MCF 10A (cell line): ENCODE data around the gene MLH3. TPM values are rescaled to one million over a fixed set of nuclear protein-coding genes. Genes with fewer than 3 reads are reported as not detected.

ENCODE experiments used
- BruUV-seq: library from RNA; stranded (reverse); fragments of 400-500 nt; replicated peaks from 2 replicates; lab custom pipeline; 2021; lab: Mats Ljungman, UMichigan
- CTCF ChIA-PET: fragments of 300-600 bp; sonication (Branson Sonifier 250); formaldehyde crosslinking; extraction: SDS; loops from one replicate; lab custom pipeline; 2021; ENCODE audit warnings: antibody characterized with exemption, inconsistent platforms; lab: Yijun Ruan, JAX
- POLR2A ChIA-PET: fragments of 300-600, 350-650 bp; sonication (Branson Sonifier 250); formaldehyde crosslinking; extraction: SDS; loops from one replicate; lab custom pipeline; 2020; ENCODE audit warnings: antibody characterized with exemption, inconsistent platforms; lab: Yijun Ruan, JAX
- DNase-seq: peaks from one replicate; pipeline ENCODE4 v3.0.0-alpha.2; 2018; ENCODE audit not compliant: unreplicated experiment
- H3K27ac Mint-ChIP-seq: one replicate; pipeline ENCODE4 v1.8.0; 2022; ENCODE audit warnings: mild to moderate bottlenecking, low read depth, mixed read lengths; ENCODE audit not compliant: unreplicated experiment
- H3K27me3 Mint-ChIP-seq: one replicate; pipeline ENCODE4 v1.8.0; 2022; ENCODE audit warnings: mixed read lengths; ENCODE audit not compliant: insufficient read depth, unreplicated experiment
- H3K36me3 Mint-ChIP-seq: one replicate; pipeline ENCODE4 v1.8.0; 2022; ENCODE audit warnings: mild to moderate bottlenecking, moderate library complexity, mixed read lengths; ENCODE audit not compliant: insufficient read depth, unreplicated experiment
- H3K4me1 Mint-ChIP-seq: one replicate; pipeline ENCODE4 v1.8.0; 2022; ENCODE audit warnings: mixed read lengths; ENCODE audit not compliant: insufficient read depth, unreplicated experiment
- H3K4me3 Mint-ChIP-seq: one replicate; pipeline ENCODE4 v1.8.0; 2022; ENCODE audit warnings: mild to moderate bottlenecking, moderate library complexity, mixed read lengths; ENCODE audit not compliant: unreplicated experiment
- H3K9me3 Mint-ChIP-seq: one replicate; pipeline ENCODE4 v1.8.0; 2022; ENCODE audit warnings: mixed read lengths; ENCODE audit not compliant: unreplicated experiment
- CTCF ChIP-seq: fragments of 200-600 bp; IDR thresholded peaks from one replicate; pipeline ENCODE4 v1.8.0; 2022; ENCODE audit warnings: antibody characterized with exemption, mild to moderate bottlenecking; ENCODE audit not compliant: unreplicated experiment
- intact Hi-C: fragments of 100-400 bp; cut with micrococcal nuclease; formaldehyde crosslinking; loops from 2 replicates; pipeline ENCODE4 v1.14.1; 2022
- total RNA-seq: library from RNA; stranded (reverse); gene quantifications from 2 replicates; pipeline ENCODE4 v1.2.3, GENCODE V29; 2022

The MLH3 gene
- total RNA-seq, 1 experiment from 2014 or later = 28.2 TPM

DNA sequence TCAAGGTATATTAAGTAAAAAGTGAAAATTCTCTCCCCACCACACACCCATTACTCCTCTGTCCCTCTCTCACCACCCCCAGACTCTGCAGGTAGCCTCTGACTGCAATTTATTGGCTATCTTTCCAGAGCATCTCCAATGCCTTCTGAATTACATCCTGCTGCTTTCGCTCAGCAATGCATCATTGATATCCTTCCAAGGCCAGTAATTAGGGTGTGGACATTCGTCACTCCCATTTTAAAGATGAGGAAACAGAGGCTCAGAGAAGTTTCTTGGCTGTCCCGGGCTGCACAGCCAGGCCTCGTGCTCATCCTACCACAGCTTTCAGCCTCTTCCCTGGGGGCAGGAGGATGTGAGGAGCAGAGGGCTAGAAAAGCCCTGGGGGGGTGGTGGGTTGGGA, 72.2 kb downstream of the MLH3 start:
- Mint-ChIP-seq H3K27ac (no peak overlapping the region), H3K4me1 (peaks cover 6% of the 10 kb centered on the region), H3K27me3 (no peaks in the 10 kb centered on the region), H3K36me3 (peaks cover 4% of the 10 kb centered on the region), H3K9me3 (no peaks in the 10 kb centered on the region), H3K4me3 (no peak overlapping the region)
- ChIA-PET POLR2A (no interaction called here), CTCF (no interaction called here)
- DNase-seq = no peak
- no TSS peak for BruUV-seq
- intact Hi-C loops = no loop called here
- no peak for TF ChIP-seq CTCF

GRCh38 chr14:74978416-74978947, 72.8 kb downstream of the MLH3 start:
- Mint-ChIP-seq H3K27me3 (no peaks in the 10 kb centered on the region), H3K9me3 (no peaks in the 10 kb centered on the region), H3K27ac (no peak overlapping the region), H3K4me3 (no peak overlapping the region), H3K4me1 (peaks cover 6% of the 10 kb centered on the region), H3K36me3 (peaks cover 4% of the 10 kb centered on the region)
- intact Hi-C loops = no loop called here
- CTCF ChIA-PET = no interaction called here
- DNase-seq = peak; percentile 29
- no TSS peak for BruUV-seq
- POLR2A ChIA-PET = no interaction called here
- TF ChIP-seq CTCF = no peak

- TF ChIP-seq CTCF = no peak
- Mint-ChIP-seq H3K4me3 (no peak overlapping the region), H3K9me3 (no peaks in the 10 kb centered on the region), H3K36me3 (peaks cover 4% of the 10 kb centered on the region), H3K27me3 (no peaks in the 10 kb centered on the region), H3K4me1 (peaks cover 6% of the 10 kb centered on the region), H3K27ac (no peak overlapping the region)
- ChIA-PET CTCF (no interaction called here), POLR2A (no interaction called here)
- no peak for DNase-seq
- no TSS peak for BruUV-seq
- intact Hi-C loops = no loop called here
Measured at GRCh38 chr14:74977901-74978385, 73.3 kb downstream of the MLH3 start.

DNA sequence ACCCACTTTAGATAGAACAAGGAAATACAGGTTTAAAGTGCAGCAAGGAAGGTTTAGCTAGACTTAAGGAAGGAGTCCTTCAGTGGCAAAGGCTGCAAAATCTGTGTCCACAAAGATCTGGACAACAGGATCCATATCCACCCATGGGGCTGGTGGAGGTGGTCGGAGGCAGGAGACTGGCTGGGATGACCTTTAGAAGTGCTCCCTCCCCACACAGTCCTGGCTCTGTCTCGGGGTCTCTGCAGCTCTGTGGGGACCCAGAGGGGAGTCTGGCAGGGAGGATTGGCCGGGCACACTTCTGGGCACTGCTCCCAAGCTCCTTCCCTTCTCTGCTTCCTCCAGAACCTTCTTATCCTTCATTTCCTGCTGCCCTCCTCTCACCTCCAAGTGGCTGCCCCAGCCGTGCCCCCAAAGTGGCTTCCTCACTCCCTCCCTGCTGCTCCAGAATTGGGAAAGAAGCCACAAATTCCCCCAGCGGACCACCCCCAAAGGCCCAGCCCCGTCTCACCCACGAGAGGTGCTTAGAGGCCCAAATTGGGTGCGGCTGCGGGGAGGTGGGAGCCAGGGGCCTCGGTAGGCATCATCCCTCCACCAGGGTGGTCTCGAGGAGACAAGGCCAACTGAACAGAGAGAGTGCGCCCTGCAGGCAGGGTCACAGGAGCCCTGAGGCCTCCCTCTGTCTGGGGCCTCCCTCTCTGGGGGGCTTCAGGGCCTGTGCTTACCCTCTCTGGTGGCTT, 73.9 kb downstream of the MLH3 start:
- CTCF ChIA-PET = interaction anchor here (0.9 kb wide), 1 partner anchor 13 kb away, joined by 11 read pairs; no protein-coding TSS in a partner anchor
- H3K27ac Mint-ChIP-seq = no peak overlapping the region
- no peaks in the 10 kb centered on the region for H3K9me3 Mint-ChIP-seq

More for the DNA sequence above, 73.9 kb downstream of the MLH3 start:
- POLR2A ChIA-PET = no interaction called here
- Mint-ChIP-seq H3K36me3 (peaks cover 4% of the 10 kb centered on the region), H3K4me3 (no peak overlapping the region), H3K4me1 (peaks cover 6% of the 10 kb centered on the region), H3K27me3 (no peaks in the 10 kb centered on the region)
- DNase-seq = no peak
- no peak for TF ChIP-seq CTCF
- intact Hi-C loops = no loop called here
- BruUV-seq = no TSS peak
